ENCODE results near the gene MKLN1. TPM values are rescaled to one million over a fixed set of nuclear protein-coding genes. Genes with fewer than 3 reads are reported as not detected.
A peak's percentile ranks its signal among the peaks of the same experiment; 100 is the strongest.

Gene MKLN1
- polyA plus RNA-seq, 1 experiment, result 25.6 TPM

DNA sequence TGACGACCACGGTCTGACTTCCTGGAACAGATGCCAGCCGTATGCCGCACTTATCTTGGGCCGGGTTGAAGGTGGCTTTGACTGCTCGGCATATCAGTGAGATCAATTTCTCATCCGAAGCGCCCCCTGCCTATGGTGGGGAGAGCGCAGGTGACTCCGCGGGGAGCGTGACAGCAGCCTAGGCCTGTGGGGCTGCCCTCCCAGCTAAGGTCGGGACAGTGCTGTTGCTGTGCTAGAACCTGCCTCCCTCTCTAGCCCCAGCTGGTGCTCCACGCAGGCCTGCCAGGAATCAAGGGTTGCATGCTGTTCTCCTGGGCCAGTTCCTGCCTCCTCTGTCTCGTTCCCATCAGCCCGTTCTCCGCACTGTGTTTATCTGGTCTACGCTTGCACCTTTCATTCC lies 178.9 kb downstream of the MKLN1 start:
- TF ChIP-seq, protein P1, sequence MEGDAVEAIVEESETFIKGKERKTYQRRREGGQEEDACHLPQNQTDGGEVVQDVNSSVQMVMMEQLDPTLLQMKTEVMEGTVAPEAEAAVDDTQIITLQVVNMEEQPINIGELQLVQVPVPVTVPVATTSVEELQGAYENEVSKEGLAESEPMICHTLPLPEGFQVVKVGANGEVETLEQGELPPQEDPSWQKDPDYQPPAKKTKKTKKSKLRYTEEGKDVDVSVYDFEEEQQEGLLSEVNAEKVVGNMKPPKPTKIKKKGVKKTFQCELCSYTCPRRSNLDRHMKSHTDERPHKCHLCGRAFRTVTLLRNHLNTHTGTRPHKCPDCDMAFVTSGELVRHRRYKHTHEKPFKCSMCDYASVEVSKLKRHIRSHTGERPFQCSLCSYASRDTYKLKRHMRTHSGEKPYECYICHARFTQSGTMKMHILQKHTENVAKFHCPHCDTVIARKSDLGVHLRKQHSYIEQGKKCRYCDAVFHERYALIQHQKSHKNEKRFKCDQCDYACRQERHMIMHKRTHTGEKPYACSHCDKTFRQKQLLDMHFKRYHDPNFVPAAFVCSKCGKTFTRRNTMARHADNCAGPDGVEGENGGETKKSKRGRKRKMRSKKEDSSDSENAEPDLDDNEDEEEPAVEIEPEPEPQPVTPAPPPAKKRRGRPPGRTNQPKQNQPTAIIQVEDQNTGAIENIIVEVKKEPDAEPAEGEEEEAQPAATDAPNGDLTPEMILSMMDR (IDR thresholded peaks at IDR 0.05; ENCODE audit: insufficient read depth, low read depth, low read length), result no peak
- CTCF ChIA-PET, result interaction anchor here (0.5 to 4.7 kb wide), 9 partner anchors 12 to 1489 kb away, joined by 3 to 92 read pairs (median 4); no protein-coding TSS in a partner anchor
- Histone ChIP-seq H3K36me3 (ENCODE audit: control insufficient read depth, insufficient read depth, low read length) (no peaks in the 10 kb centered on the region), H3K27me3 (ENCODE audit: control insufficient read depth, insufficient read depth, low read length) (no peaks in the 10 kb centered on the region), H3K4me3 (ENCODE audit: low read depth, low read length) (no peak overlapping the region)
- no peak for DNase-seq (ENCODE audit: low read depth)
- POLR2A ChIA-PET, result no interaction called here

DNA sequence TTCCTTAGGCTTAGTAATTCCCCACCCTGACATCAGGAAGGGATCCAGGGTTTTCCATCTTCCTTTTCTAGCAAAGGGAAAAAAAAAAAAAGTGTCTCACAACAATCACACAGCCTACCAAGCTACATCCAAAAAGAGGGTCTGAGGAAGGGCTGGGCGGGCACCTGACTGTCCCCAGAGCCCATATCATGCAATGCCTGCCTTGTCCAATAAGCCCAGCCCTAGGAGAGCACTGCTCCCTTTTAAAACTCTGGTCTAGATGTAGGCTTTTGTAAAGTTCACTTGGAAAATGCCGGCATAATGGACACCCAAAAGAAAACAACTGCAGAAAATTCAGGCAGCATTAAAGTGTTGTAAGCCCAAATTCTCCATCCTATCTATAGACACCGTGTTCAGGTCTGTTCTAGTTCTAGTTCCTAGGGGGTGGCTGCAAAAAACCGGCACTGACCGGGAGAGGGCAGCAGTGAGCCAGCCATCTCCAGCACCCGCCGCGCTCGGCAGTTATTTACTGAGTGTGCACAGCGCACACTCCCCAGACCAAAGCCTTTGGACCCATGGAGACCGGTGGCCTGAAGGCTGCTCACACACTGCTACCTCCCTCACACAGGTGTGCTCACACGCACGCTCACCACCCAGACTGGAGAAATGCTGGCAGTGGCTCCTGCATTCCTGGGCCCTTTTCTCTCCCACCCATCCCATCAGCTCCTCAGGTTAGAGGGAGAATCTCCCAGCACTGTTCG lies 180.1 kb downstream of the MKLN1 start:
- Histone ChIP-seq H3K4me3 (ENCODE audit: low read depth, low read length) (no peak overlapping the region), H3K36me3 (ENCODE audit: control insufficient read depth, insufficient read depth, low read length) (no peaks in the 10 kb centered on the region), H3K27me3 (ENCODE audit: control insufficient read depth, insufficient read depth, low read length) (no peaks in the 10 kb centered on the region)
- CTCF ChIA-PET, result interaction anchor here (0.6 to 4.7 kb wide), 26 partner anchors 12 to 1461 kb away, joined by 3 to 92 read pairs (median 4); no protein-coding TSS in a partner anchor
- TF ChIP-seq, protein P1 (IDR thresholded peaks at IDR 0.05; ENCODE audit: insufficient read depth, low read depth, low read length), result peak; percentile 97
- POLR2A ChIA-PET, result interaction anchor here (0.6 kb wide), 1 partner anchor 438 kb away, joined by 18 read pairs; no protein-coding TSS in a partner anchor
- no peak for DNase-seq (ENCODE audit: low read depth)

DNA sequence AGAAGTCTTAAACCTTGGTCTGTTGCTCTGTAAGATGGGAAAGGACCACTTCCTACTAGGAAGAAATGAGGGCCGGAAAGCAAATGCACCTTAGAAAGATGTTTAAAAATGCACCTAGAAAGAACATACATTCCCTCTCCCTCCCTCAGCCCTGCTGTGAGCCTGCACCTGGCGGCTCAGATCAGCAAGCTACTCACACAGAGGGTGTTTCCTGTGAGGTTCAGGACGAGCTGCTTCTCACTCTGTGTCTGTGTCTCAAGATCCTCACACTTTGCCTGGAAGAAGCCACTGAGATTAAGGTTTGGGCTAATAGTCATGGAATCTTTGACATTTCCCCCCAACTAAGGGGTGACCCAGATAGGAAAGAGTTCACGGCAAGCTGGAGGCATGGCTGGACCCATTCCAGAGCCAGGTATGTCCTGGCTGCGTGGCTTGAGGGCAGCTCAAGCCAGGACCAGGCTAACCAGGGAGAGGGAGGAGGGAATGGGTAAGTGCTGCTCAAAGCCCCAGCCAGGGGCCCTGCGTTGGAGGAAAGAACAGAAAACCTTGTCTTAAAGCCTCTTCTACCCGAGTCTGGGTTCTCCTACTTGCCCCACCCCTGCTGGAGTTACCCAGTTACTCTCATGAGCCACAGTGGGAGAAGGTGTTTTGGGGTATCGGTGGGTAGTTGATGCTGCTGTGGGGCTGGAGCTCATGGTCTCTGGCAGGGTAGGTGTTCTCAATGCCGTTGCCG lies 181.2 kb downstream of the MKLN1 start:
- ChIA-PET CTCF (interaction anchor here (0.6 to 4.7 kb wide), 20 partner anchors 11 to 1463 kb away, joined by 3 to 92 read pairs (median 3); no protein-coding TSS in a partner anchor), POLR2A (no interaction called here)
- H3K36me3 ChIP-seq (ENCODE audit: control insufficient read depth, insufficient read depth, low read length), result no peaks in the 10 kb centered on the region
- H3K4me3 ChIP-seq (ENCODE audit: low read depth, low read length), result no peak overlapping the region
- no peaks in the 10 kb centered on the region for H3K27me3 ChIP-seq (ENCODE audit: control insufficient read depth, insufficient read depth, low read length)
- TF ChIP-seq, protein P1 (IDR thresholded peaks at IDR 0.05; ENCODE audit: insufficient read depth, low read depth, low read length), result no peak
- DNase-seq (ENCODE audit: low read depth), result no peak

DNA sequence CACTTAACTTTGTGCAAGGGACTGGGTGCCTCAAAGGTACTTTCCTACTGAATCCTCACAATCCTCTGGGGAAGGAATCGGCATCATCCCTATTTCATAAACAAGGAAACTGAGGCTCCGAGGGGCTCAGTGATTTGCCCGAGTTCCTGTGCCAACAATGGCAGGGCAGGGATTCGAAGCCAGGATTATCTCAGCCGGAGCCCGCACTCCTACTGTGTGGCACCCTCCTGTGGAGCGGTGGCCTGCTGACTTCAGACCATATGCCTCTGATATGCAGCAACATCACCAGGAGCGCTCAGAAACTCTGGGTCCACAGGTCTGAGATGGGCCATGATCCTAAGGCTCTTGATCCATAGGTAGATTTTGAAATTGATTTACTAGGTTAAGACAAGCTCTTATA lies 182.1 kb downstream of the MKLN1 start:
- ChIA-PET CTCF (interaction anchor here (3.2 to 4.7 kb wide), 2 partner anchors 20 to 146 kb away, joined by 17 to 92 read pairs; no protein-coding TSS in a partner anchor), POLR2A (no interaction called here)
- no peaks in the 10 kb centered on the region for H3K36me3 ChIP-seq (ENCODE audit: control insufficient read depth, insufficient read depth, low read length)
- no peak for DNase-seq (ENCODE audit: low read depth)
- no peaks in the 10 kb centered on the region for H3K27me3 ChIP-seq (ENCODE audit: control insufficient read depth, insufficient read depth, low read length)
- TF ChIP-seq, protein P1 (IDR thresholded peaks at IDR 0.05; ENCODE audit: insufficient read depth, low read depth, low read length), result no peak
- no peak overlapping the region for H3K4me3 ChIP-seq (ENCODE audit: low read depth, low read length)

DNA sequence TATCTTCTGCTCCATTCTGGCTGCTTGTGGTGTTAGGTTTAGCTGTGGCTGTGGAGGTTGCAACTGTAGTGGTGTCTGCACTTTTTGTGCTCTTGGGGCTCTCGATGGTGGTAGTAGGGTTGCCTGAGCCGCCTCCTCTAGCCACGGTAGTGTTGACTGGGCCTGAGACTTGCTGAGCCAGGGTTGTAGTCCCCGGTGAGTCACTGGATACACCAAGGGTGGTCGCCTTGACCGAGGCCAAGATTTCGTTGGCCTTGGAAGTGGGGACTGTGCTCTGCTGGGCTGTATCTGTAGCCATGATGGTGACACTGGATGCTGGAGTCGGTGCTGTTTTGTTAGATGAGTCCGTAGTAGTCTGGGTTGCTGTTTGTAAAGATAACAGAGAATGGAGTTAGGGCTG lies 183.4 kb downstream of the MKLN1 start:
- TF ChIP-seq, protein P1 (IDR thresholded peaks at IDR 0.05; ENCODE audit: insufficient read depth, low read depth, low read length), result no peak
- DNase-seq (ENCODE audit: low read depth), result no peak
- Histone ChIP-seq H3K4me3 (ENCODE audit: low read depth, low read length) (no peak overlapping the region), H3K36me3 (ENCODE audit: control insufficient read depth, insufficient read depth, low read length) (no peaks in the 10 kb centered on the region), H3K27me3 (ENCODE audit: control insufficient read depth, insufficient read depth, low read length) (no peaks in the 10 kb centered on the region)
- ChIA-PET CTCF (interaction anchor here (0.7 to 4.0 kb wide), 5 partner anchors 10 to 529 kb away, joined by 3 to 23 read pairs (median 3); no protein-coding TSS in a partner anchor), POLR2A (no interaction called here)
